ENCODE data around the gene GLO1. TPM values are rescaled to one million over a fixed set of nuclear protein-coding genes. Genes with fewer than 3 reads are reported as not detected.

The GLO1 gene
- total and polyA plus RNA-seq, 9 of the 15 experiments (the other 6 are each of a cell fraction or from before 2014, with no cell fraction given) = 155 to 331 (median 203) TPM

DNA sequence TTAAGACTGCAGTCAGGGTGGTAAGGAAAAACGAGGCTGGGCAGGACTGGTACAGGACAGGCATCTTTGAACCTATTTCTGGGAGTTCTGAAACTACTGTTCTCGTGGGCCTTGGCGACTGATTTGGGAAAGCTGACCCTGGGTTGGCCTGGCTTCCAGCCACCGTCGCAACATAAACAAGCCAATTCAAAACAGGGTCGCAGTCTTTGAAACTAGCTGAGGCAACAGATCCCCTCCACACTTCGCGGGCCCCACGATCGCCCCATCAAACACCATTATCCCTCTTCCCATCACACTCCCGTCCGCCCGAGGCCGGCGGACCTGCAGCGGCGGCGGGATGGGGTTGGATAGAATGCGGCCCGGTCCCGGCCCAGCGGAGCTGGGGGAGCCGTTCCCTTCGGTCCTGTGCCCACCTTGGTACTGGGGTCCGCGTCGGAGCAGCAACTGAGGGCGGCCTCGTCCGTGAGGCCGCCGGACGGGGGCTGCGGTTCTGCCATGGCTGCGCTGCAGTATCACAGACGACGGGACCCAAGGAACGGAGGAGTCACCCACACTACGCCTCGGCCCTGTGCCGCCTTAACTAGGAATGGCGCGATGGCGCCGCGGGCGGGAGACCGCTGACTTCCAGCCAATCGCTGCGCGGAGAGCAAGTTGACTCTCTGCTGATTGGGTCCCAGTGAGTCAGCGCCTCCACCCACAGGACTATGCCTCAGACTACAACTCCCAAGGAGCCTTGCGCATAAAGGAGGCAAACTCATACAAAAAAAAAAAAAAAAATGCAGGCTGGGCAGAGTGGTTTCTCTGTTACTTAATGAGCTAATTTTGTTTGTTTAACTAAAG, at the start of gene GLO1 (continued):
- TF ChIP-seq, protein P1, sequence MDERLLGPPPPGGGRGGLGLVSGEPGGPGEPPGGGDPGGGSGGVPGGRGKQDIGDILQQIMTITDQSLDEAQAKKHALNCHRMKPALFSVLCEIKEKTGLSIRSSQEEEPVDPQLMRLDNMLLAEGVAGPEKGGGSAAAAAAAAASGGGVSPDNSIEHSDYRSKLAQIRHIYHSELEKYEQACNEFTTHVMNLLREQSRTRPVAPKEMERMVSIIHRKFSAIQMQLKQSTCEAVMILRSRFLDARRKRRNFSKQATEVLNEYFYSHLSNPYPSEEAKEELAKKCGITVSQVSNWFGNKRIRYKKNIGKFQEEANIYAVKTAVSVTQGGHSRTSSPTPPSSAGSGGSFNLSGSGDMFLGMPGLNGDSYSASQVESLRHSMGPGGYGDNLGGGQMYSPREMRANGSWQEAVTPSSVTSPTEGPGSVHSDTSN (CRISPR knock-in tag; IDR thresholded peaks at IDR 0.05; ENCODE audit: low read depth) = no peak
- TF ChIP-seq, protein P1 (tag; conservative IDR thresholded peaks at IDR 0.05; ENCODE audit: low read depth) = no peak
- TF ChIP-seq PML (IDR thresholded peaks at IDR 0.05; ENCODE audit: low read length) (peak; percentile 89), LEF1 (IDR thresholded peaks at IDR 0.05) (no peak), NR1H2 (CRISPR knock-in tag; IDR thresholded peaks at IDR 0.05) (peak; percentile 81; the same call in 1 of the 2 replicates), TOE1 (IDR thresholded peaks at IDR 0.05; ENCODE audit: borderline replicate concordance) (peak; percentile 73), TOE1 (CRISPR knock-in tag; IDR thresholded peaks at IDR 0.05; ENCODE audit: borderline replicate concordance, low read depth) (no peak), ZNF75A (CRISPR knock-in tag; IDR thresholded peaks at IDR 0.05) (no peak), HNRNPUL1 (IDR thresholded peaks at IDR 0.05; ENCODE audit: low read length) (no peak), ZNF766 (CRISPR knock-in tag; conservative IDR thresholded peaks at IDR 0.05) (peak; percentile 91; the same call in 1 of the 2 replicates), RBM22 (IDR thresholded peaks at IDR 0.05; ENCODE audit: low read depth, low read length, poor library complexity, severe bottlenecking) (peak; percentile 94), MCM7 (IDR thresholded peaks at IDR 0.05) (no peak), ZNF644 (tag; IDR thresholded peaks at IDR 0.05; ENCODE audit: low read depth) (no peak), BRD9 (IDR thresholded peaks at IDR 0.05; ENCODE audit: low read depth, partially characterized antibody) (peak; percentile 97), KHSRP (IDR thresholded peaks at IDR 0.05) (no peak), MEF2A (IDR thresholded peaks at IDR 0.05; ENCODE audit: control insufficient read depth, low read depth, low read length) (no peak), ZNF785 (CRISPR knock-in tag; IDR thresholded peaks at IDR 0.05) (no peak), HNRNPL (IDR thresholded peaks at IDR 0.05; ENCODE audit: low read depth, low read length) (peak; percentile 88; the same call in 1 of the 2 replicates), MBD2 (IDR thresholded peaks at IDR 0.05; ENCODE audit: borderline replicate concordance, low read depth) (peak; percentile 98), U2AF1 (optimal IDR thresholded peaks at IDR 0.05; ENCODE audit: low read depth, low read length) (no peak), HDAC6 (IDR thresholded peaks at IDR 0.05; ENCODE audit: low read depth, low read length) (no peak), ZNF444 (CRISPR knock-in tag; IDR thresholded peaks at IDR 0.05) (no peak), COPS2 (conservative IDR thresholded peaks at IDR 0.05) (no peak), ZNF583 (CRISPR knock-in tag; IDR thresholded peaks at IDR 0.05) (no peak)
- TF ChIP-seq, protein P2, sequence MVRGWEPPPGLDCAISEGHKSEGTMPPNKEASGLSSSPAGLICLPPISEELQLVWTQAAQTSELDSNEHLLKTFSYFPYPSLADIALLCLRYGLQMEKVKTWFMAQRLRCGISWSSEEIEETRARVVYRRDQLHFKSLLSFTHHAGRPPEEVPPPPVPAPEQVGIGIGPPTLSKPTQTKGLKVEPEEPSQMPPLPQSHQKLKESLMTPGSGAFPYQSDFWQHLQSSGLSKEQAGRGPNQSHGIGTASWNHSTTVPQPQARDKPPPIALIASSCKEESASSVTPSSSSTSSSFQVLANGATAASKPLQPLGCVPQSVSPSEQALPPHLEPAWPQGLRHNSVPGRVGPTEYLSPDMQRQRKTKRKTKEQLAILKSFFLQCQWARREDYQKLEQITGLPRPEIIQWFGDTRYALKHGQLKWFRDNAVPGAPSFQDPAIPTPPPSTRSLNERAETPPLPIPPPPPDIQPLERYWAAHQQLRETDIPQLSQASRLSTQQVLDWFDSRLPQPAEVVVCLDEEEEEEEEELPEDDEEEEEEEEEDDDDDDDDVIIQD (CRISPR knock-in tag; IDR thresholded peaks at IDR 0.05) = peak; percentile 83; the same call in 1 of the 2 replicates
- TF ChIP-seq, protein P3, sequence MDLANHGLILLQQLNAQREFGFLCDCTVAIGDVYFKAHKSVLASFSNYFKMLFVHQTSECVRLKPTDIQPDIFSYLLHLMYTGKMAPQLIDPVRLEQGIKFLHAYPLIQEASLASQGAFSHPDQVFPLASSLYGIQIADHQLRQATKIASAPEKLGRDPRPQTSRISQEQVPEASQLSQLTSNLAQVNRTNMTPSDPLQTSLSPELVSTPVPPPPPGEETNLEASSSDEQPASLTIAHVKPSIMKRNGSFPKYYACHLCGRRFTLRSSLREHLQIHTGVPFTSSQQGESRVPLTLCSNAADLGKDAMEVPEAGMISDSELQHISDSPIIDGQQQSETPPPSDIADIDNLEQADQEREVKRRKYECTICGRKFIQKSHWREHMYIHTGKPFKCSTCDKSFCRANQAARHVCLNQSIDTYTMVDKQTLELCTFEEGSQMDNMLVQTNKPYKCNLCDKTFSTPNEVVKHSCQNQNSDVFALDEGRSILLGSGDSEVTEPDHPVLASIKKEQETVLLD (IDR thresholded peaks at IDR 0.05) = no peak
